Loucy (cell line): ENCODE data around the gene DDX11.
"Not testable (repeated sequence)": the region's sequence is repeated elsewhere in the genome, so short reads cannot be mapped to it uniquely, and the experiment has no call there.

ENCODE experiments used
- EZH2phosphoT487 ChIP-seq: fragments of 200-600 bp; IDR thresholded peaks from 2 replicates; pipeline ENCODE4 v1.6.1; 2018; ENCODE audit warnings: antibody characterized with exemption, mild to moderate bottlenecking, moderate library complexity, borderline replicate concordance
- TF ChIP-seq, protein P1 (sequence below): fragments of 200-600 bp; sonication (generic); conservative IDR thresholded peaks from 2 replicates; pipeline ENCODE4 v1.5.1; 2014; ENCODE audit warnings: mild to moderate bottlenecking, antibody characterized with exemption, low read length

GRCh38 chr12:31097819-31098218, 24.2 kb downstream of the DDX11 start:
- TF ChIP-seq, protein P1, sequence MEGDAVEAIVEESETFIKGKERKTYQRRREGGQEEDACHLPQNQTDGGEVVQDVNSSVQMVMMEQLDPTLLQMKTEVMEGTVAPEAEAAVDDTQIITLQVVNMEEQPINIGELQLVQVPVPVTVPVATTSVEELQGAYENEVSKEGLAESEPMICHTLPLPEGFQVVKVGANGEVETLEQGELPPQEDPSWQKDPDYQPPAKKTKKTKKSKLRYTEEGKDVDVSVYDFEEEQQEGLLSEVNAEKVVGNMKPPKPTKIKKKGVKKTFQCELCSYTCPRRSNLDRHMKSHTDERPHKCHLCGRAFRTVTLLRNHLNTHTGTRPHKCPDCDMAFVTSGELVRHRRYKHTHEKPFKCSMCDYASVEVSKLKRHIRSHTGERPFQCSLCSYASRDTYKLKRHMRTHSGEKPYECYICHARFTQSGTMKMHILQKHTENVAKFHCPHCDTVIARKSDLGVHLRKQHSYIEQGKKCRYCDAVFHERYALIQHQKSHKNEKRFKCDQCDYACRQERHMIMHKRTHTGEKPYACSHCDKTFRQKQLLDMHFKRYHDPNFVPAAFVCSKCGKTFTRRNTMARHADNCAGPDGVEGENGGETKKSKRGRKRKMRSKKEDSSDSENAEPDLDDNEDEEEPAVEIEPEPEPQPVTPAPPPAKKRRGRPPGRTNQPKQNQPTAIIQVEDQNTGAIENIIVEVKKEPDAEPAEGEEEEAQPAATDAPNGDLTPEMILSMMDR, result not testable (repeated sequence)
- TF ChIP-seq EZH2phosphoT487, result not testable (repeated sequence)
